HUDEP-2 (cell line): Measurements from ENCODE around the gene HSPB7.
"Not testable (repeated sequence)": the region's sequence is repeated elsewhere in the genome, so short reads cannot be mapped to it uniquely, and the experiment has no call there.

Source experiments
- DNase-seq, 76 experiments: peaks; one replicate each; lab custom pipeline; 2025; ENCODE audit not compliant: unreplicated experiment in 76 of 76; lab: John Stamatoyannopoulos, UW

Gene HSPB7

DNA sequence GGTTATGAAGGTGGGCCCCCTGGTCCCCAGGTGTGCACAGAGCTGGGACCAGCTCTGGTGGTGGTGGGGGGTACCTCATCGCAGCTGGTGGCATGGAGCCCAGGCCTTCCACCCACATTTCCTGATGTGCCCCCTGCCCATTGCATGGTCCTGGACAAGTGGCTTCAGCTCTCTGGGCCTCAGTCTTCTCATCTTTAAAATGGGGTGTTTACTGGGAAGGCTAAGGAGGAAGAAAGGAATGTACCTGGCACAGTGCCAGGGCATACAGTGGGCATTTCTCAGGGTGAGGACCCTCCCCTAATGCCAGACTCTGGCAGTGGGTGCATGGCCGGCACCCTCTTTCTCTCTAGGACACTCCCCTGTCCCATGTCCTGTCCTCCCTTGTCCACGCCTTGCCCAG, 33.2 kb upstream of the HSPB7 start:
- DNase-seq = no peak

DNA sequence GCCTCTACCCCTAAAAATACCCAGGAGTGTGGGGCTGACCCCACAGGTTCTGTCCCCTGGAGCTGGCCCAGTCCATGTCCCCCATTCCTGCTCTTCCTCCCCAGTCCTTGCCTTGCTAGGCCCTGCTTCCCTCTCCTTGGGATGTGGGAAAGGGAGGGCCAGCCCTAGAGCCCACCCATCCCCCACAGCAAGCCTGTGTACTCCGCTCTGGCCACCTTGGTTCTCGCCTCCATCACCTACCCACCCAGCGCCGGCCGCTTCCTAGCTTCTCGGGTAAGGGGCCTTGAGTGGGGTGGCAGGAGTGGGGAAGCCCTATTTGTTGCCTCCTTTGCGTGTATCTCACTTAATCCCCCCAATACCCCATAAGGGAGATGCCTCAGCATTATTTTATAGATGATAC, 32.5 kb upstream of the HSPB7 start:
- DNase-seq = no peak

DNA sequence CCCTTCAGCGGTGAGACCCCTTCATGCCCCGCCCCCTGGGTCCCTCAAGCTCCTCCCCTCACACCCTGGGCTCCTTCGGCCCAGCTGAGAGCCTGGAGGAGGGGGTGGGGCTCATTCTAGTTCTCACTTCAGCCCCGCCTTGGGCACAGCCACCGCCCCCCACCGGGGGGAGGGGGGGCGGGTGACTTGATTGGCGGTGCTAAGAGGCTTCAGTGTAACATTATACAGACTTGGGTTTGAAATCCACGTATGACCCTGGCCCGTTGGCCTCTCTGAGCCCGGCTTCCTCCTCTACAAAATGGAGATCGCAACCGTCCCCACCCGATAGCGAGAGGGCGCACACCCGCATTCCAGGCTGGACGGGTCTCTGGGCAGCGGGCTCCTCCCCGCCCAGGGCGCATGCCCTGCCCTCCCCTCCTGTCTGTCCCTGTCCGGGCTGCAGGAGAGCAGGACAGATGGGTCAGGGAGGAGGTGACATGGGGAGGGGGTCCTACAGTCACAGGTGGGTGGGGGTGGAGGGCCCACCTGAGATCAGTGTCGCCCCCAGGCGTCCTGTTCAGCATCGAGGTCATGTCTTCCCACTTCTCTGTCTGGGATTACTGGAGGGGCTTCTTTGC, 30.8 kb upstream of the HSPB7 start:
- DNase-seq = peak in 53 of 76 experiments; percentile 7 to 66 (median 32)

DNA sequence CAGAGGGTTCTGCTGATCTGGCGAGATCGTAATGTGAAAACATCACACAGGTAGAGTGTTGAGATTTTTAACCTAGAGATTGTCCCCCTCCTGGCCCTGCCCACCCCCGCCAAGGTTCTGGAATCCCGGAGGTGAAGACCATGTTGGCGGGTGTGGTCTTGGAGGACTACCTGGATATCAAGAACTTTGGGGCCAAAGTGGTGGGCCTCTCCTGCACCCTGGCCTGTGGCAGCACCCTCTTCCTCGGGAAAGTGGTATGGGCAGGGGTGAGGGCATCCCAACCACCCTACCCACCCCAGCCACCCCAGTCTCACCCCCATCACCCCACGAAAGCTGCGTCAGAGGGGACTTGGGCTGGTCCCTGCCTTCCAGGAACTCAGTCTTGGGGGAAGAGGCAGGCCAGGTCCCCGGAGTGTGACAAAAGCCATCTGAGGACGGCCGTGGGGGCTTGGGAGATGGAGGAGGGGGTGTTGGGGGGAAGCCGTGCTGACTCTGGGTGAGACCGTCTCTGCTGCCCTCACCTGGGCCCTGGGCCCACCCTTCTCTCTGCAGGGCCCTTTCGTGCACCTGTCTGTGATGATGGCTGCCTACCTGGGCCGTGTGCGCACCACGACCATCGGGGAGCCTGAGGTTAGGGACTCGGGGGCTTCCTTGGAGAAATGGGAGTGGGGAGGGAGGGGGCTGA, 30.1 kb upstream of the HSPB7 start:
- DNase-seq = no peak

DNA sequence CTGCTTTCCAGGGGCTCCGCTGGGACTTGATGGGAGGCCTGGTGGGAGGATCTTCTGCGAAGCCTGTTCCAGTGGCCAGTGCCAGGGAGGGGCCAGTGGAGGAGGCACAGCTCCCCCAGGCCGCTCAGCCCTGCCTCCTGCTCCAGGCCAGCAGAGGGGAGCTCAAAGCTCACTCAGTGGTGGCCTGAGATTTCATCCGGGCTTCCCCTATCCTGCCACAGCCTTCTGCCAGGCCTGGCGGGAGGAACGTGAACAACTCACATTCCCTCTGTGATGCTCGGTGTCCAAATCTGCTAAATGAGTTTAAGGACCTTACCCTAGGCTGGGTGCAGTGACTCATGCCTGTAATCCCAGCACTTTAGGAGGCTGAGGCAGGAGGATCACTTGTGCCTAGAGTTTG, 29.0 kb upstream of the HSPB7 start:
- DNase-seq = no peak

DNA sequence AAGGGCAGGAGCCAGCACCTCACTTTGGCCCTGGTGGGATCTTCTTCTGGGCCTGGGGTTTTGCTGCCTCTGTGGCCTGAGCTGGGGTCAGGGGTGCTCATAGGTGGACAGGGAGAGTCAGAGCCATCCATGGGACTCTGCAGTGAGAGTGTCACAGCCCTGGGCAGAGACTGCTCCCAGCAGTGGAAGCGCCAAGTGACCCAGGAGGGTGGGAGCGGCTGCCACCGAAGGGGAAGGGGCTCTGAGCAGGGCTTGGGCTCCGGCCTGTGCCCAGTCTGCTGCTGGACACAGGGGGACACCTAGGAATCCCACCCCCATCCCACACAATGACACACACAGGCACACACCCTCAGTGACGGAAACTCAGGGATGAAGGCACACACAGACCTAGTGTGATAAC, 26.1 kb upstream of the HSPB7 start:
- DNase-seq = no peak

DNA sequence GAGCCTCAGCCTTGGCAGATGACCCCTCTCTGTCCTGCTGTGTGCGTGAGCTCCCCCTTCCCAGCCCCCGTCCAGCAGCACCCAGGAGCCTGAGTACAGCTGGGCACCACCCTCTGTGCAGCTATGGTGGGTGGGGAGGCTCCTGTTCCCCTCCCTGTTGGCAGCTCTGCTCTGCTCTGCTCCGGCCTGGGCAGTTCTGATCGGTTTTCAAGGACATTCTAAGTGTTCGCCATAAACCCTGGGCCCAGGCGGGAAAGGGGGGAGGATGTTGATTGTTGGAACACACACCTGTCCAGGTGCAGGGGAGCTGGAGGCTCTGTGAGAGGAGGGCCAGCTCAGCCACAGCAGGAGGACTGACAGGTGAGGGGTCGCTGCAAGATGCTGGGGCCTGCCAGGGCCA, 25.7 kb upstream of the HSPB7 start, which contains the start of gene CLCNKB:
Gene CLCNKB, plus strand, starts transcription at position 262 of the 400 bp plus-strand sequence. CDS start 711 bp downstream, outside the sequence.
- no peak for DNase-seq

DNA sequence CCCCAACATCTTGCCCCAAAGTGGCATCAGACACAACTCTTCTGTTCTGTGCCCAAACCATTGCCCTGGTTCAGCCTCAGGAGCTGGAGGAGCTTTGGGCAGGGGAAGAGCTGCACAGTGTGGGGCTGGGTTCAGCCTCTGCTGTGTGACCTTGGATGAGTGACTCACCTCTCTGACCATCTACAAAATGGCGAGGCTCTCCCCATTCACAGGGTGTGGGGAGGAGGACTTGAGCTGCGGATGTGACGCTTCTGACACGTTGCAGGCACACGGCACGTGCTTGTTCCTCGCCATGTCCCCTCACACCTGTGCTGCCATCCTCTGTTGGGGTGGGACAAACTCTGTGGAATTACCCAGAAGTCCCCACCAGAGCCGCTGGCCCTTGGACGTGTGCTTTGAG, 24.8 kb upstream of the HSPB7 start:
- not testable (repeated sequence) for DNase-seq

DNA sequence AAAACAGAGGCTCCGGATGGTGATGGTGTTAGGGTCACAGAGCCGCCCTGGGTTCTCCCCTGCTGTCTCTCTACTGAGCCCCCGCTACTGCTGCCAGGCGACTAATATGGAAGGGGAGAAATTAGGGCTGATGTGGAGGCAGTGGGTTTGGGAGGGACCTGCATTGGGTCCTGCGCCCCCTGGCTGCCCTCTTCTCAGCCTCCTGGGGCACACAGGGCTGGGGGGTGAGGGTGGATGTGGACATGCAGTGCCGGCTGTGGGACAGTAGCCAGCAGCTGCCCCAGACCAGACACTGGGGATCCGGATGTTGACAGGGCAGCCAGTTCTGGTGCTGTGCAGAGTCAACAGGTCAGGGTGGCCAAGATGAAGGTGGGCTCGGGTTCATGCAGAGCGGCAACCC, 24.3 kb upstream of the HSPB7 start:
- DNase-seq = no peak

DNA sequence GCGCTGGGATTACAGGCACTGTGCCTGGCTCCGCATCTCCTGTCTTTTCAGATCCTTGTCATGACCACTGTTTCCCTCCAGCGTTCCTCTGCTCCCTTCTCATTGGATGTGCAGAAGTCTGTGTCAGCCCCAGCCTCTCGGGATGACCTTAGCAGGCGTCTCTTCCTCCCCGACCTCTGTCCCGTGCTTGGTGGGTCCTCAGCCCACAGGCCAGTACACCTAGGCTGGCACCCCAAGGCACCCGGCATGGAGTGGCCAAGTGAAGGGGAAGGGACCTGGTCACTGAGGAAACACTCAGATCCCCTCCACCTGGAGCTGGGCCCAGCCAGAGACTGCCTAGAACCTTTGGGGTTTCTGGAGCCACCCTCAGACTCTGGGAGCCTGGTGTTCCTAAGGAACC, 23.4 kb upstream of the HSPB7 start:
- no peak for DNase-seq

DNA sequence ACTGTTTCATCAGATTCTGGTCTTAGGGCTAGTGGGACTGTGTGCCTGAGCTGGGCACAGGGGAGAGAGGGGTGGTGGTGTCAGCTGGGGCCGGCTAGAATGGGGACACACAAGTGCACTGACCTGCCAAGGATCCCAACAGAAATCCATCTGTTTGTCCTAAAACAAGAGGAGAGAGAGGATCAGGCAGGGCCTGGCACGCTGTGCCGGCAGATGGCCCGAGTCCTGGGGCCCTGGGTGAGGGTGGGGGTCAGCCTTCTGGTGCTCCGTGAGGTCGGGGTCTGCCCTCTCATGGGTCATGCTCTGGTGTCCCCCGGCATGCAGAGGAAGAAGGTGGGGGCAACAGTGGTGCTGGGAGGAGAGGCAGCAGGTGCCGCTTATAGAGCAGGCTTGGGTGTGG, 22.0 kb upstream of the HSPB7 start:
- DNase-seq = not testable (repeated sequence)

DNA sequence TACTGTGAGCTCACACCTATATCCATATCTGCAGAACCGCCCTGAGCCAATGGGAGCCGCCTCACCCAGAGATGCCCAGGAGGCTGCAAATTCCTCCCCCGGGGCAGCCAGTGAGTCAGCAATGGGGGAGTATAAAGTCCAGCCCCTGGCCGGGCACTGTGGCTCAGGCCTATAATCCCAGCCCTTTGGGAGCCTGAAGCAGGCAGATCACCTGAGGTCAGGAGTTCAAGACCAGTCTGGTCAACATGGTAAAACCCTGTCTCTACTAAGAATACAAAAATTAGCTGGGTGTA, 20.7 kb upstream of the HSPB7 start:
- DNase-seq = no peak

DNA sequence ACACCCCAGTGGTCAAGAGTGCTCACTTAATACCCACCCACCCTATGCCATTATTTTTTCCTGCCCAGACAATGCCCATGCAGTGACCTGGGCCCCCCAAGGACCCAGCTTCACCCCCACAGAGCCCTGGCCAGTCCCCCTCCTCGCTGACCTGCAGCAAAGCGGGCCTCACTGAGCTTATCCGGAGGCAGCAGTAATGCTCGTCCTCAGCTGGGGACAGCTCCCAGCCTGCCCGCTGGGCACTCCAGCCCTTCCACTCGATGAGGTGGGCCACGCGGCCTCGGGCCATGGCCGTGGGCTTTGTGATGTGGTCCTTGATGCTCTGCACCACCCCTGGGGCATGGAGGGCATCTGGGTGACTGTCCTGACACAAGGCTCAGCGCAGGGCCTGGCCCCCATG, 18.6 kb upstream of the HSPB7 start:
- not testable (repeated sequence) for DNase-seq

DNA sequence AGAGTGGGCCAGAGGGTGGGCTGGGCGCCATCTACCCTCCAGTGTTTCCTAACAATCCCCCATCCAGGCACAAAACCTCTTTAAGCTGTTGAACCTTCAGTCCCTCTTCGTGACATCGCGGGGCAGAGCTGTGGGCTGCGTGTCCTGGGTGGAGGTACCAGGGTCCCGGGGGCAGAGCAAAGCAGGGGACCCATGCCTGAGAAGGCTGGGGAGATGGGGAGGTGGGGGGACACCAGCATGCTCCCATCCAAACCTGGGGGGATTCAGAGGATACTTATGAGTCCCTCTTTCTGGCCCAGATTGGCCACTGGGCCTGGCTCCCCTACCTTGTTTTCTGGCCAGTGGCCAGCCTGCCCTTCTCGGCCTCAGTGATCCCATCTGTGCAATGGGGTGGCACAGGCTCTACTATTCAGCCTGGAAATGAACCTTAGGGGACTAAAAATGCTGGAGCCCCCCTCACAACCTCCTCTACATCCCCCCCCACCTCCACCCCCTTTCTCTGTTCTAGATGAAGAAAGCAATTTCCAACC, 15.3 kb upstream of the HSPB7 start:
- not testable (repeated sequence) for DNase-seq

DNA sequence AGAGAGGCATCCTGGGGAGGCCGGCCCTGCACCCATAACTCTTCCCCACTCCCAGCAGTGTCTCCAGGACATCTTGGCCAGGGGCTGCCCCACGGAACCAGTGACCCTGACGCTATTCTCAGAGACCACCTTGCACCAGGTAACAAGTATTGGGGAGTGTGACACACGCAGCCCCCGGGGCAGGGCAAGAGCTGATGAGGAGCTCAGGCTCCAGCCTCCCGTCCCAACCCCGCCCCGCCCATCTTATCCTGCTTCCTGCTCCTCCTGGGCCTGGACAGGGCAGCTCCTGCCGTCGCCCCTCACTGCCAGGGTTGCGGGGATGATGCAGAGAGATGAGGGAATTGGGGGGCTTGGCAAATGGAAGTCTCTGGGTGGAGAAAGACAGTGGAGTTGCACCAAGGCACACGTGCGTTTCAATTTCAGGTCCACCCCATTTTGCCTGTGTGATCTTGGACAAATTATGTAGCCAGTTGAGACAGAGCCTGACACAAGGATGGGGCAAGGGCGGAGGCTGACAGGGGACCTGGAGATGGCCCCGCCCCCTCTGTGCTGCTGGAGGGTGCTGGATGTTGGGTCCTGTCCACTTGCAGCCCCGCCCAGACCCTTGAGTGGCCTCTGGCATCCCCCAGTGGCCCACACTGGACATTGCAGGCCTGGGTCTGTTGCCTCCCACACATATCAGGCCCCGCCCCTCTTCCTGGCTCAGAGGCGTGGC, 14.7 kb upstream of the HSPB7 start:
- peak in 69 of 76 experiments; percentile 19 to 83 (median 61) for DNase-seq

DNA sequence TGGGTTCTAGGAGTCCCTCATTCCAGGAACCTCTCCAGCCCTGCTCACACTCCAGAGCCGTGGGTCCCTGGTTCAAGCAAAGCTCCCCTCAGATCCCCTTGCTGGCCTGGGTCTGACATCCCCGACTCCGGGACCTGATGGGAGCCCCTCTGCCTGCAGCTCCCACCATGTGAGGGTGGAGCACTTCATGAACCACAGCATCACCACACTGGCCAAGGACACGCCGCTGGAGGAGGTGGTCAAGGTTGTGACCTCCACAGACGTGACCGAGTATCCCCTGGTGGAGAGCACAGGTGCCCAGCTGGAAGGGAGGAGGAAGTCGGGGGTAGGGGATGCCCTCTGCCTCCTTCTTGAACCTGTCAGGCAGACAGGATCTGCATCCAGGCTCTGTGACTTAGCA, 13.7 kb upstream of the HSPB7 start:
- no peak for DNase-seq

DNA sequence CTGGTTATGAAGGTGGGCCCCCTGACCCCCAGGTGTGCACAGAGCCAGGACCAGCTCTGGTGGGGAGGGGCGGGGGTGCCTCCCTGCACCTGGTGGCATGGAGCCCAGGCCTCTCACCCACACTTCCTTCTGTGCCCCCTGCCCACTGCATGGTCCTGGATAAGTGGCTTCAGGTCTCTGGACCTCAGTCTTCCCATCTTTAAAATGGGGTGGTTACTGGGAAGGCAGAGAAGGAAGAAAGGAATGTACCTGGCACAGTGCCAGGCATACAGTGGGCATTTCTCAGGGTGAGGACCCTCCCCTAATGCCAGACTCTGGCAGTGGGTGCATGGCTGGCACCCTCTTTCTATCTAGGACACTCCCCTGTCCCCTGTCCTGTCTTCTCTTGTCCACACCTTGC, 11.4 kb upstream of the HSPB7 start:
- no peak for DNase-seq

DNA sequence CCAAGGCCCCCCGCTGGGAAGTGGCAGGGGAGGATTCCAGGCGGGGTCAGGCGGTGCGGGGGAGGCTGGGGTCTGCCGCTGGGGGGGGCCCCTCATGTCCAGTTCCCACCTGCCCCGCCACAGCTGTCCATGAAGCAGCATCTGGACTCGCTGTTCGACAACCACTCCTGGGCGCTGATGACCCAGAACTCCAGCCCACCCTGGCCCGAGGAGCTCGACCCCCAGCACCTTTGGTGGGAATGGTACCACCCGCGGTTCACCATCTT, 11.1 kb upstream of the HSPB7 start:
- DNase-seq = not testable (repeated sequence)

DNA sequence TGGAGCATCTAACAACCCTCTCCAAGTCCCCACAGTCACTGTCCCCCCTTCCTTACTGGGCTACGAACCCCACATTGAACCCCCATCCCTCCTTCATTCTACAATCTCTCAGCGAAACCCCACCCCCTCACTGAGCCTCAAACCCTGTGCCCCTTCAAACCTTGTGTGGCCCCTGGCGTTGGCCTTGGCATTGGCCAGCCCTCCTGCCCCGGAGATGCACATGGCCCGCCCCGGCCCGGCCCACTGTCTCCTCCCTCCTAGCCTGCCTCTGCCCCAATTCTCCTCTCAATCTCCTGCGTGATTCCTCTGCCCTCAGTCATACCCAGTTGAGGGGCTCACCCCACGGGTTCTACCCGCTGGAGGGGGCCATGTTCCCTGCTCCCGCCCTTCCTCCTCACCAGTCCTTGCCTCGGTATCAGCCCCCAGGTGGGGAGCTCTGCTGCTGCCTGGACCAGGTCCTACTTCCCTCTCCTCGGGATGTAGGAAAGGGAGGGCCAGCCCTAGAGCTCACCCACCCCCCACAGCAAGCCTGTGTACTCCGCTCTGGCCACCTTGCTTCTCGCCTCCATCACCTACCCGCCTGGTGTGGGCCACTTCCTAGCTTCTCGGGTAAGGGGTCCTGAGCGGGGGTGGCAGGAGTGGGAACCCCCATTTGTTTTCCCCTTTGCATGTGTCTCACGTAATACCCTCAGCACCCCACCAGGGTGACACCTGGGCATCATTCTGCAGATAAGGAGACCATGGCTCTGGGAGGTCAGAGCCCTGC, 10.6 kb upstream of the HSPB7 start:
- DNase-seq = no peak

DNA sequence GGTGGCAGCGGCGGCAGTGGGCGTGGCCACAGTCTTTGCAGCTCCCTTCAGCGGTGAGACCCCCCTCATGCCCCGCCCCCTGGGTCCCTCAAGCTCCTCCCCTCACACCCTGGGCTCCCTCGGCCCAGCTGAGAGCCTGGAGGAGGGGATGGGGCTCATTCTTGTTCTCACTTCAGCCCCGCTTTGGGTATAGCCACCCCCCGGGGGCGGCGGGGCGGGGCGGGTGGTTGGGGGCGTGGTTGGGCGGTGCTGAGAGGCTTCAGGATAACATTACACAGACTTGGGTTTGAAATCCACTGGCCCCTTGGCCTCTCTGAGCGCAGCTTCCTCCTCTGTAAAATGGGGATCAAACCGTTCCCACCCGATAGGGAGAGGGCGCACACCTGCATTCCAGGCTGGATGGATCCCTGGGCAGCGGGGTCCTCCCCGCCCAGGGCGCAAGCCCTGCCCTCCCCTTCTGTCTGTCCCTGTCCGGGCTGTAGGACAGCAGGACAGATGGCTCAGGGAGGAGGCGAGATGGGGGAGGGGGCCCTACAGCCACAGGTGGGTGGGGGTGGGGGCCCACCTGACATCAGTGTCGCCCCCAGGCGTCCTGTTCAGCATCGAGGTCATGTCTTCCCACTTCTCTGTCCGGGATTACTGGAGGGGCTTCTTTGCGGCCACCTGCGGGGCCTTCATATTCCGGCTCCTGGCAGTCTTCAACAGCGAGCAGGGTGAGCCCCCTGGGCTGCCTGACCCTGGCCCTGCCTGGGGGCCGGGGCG, 9.1 kb upstream of the HSPB7 start:
- DNase-seq = peak in 9 of 76 experiments; percentile 6 to 19 (median 13)

DNA sequence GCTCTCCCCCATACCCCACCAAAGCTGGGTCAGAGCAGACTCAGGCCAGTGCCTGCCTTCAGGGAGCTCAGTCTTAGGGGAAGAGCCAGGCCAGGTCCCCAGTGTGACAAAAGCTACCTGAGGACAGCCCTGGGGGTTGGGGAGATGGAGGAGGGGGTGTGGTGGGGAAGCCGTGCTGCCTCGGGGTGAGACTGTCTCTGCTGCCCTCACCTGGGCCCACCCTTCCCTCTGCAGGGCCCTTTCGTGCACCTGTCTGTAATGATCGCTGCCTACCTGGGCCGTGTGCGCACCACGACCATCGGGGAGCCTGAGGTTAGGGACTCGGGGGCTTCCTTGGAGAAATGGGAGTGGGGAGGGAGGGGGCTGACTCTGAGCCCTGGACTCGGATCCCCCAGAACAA, 8.5 kb upstream of the HSPB7 start:
- DNase-seq = not testable (repeated sequence)
